Dendritic cell treated with granulocyte-macrophage colony-stimulating factor and Interleukin-4, amounts not matched to agents 40 ng/mL and 50 ng/mL, for 4 days (primary cell): Measurements from ENCODE around the gene SH2D6.
"Not testable (repeated sequence)": the region's sequence is repeated elsewhere in the genome, so short reads cannot be mapped to it uniquely, and the experiment has no call there.

ENCODE experiments used
- H3K27ac Mint-ChIP-seq: one replicate; pipeline ENCODE4 v1.8.0; 2022; ENCODE audit warnings: mild to moderate bottlenecking, mixed read lengths
- H3K27me3 Mint-ChIP-seq: one replicate; pipeline ENCODE4 v1.8.0; 2022; ENCODE audit warnings: mild to moderate bottlenecking, mixed read lengths
- H3K36me3 Mint-ChIP-seq: one replicate; pipeline ENCODE4 v1.8.0; 2022; ENCODE audit warnings: low read depth, mixed read lengths
- H3K4me1 Mint-ChIP-seq: one replicate; pipeline ENCODE4 v1.8.0; 2022; ENCODE audit warnings: low read depth, mixed read lengths
- H3K4me3 Mint-ChIP-seq: one replicate; pipeline ENCODE4 v1.8.0; 2022; ENCODE audit warnings: mild to moderate bottlenecking, moderate library complexity, mixed read lengths
- H3K9me3 Mint-ChIP-seq: one replicate; pipeline ENCODE4 v1.8.0; 2022; ENCODE audit warnings: mixed read lengths
- intact Hi-C: fragments of 100-400 bp; cut with micrococcal nuclease; formaldehyde crosslinking; loops from one replicate; pipeline ENCODE4 v1.15.0; 2022

Gene SH2D6

DNA sequence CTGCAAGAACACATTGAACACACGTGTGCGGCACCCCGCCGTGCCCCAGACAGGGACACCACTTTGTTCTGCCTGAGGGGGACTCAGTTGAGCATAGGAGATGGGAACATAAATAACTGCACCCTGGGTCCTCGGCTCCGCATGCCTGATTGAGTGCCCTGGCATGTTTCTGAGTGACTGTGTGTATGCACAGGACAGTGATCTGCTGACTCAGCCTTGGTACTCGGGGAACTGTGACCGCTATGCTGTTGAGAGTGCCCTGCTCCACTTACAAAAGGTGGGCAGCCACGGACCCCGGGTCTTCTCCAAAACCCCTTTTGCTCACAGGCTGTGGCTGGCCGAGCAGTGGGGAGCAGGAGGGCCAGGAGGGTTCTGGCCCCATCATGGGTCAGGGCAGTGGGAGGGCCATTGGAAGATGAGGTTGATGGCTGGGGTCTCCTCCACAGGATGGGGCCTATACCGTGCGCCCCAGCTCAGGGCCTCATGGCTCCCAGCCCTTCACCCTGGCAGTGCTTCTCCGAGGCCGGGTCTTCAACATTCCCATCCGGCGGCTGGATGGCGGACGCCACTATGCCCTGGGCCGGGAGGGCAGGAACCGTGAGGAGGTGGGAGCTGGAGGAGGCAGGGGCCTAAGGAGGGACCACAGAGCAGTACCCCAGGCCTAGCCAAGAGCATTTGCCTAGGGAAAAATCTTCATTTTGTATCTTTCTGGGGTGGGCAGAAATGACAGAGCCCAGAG, 16.9 kb downstream of the SH2D6 start:
- intact Hi-C loops: no loop called here
- Mint-ChIP-seq H3K27me3 (no peaks in the 10 kb centered on the region), H3K9me3 (no peaks in the 10 kb centered on the region), H3K4me1 (peaks cover 62% of the 10 kb centered on the region), H3K36me3 (no peaks in the 10 kb centered on the region), H3K4me3 (no peak overlapping the region), H3K27ac (peak overlapping the region; percentile 98)

DNA sequence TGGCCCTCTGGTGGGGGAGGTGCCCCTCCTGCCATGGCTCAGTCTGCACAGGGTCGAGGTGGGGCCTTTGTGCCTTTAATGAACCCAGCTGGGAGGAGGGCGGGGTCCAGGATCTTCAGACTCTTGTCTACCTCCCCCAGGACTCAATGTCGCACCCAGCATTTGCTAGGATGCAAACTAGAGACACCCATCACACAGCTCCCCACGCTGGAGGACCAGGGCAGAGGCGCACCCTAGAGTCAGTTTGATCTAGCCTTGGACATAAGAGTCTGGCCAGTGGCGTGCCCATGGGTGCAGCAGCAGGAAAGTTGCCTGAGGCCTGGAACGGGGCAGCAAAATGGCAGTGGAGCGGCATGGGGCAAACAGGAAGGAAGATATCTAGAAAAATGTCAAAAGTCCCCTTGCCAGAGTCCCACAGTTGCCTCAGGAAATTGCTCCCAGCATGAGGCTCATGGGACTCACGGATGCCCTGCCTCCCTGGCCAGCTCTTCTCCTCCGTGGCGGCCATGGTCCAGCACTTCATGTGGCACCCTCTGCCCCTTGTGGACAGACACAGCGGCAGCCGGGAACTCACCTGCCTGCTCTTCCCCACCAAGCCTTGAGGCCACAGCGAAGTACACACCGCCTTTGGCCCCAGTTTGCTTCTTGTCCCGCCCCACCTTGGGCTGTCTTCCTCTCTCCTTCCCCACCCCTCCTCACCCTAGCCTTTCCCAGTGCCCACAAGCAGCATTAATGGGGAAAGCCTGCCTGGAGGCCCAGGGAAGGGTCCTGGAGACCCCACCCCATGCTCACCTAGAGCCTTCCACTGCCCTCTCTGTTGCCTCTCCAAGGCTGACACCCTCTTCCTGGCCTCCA, 17.7 kb downstream of the SH2D6 start:
- H3K27me3 Mint-ChIP-seq: no peaks in the 10 kb centered on the region
- no peaks in the 10 kb centered on the region for H3K36me3 Mint-ChIP-seq
- H3K27ac Mint-ChIP-seq: peak overlapping the region; percentile 98
- H3K4me1 Mint-ChIP-seq: peaks cover 60% of the 10 kb centered on the region
- H3K4me3 Mint-ChIP-seq: no peak overlapping the region
- H3K9me3 Mint-ChIP-seq: no peaks in the 10 kb centered on the region
- intact Hi-C loops: no loop called here

DNA sequence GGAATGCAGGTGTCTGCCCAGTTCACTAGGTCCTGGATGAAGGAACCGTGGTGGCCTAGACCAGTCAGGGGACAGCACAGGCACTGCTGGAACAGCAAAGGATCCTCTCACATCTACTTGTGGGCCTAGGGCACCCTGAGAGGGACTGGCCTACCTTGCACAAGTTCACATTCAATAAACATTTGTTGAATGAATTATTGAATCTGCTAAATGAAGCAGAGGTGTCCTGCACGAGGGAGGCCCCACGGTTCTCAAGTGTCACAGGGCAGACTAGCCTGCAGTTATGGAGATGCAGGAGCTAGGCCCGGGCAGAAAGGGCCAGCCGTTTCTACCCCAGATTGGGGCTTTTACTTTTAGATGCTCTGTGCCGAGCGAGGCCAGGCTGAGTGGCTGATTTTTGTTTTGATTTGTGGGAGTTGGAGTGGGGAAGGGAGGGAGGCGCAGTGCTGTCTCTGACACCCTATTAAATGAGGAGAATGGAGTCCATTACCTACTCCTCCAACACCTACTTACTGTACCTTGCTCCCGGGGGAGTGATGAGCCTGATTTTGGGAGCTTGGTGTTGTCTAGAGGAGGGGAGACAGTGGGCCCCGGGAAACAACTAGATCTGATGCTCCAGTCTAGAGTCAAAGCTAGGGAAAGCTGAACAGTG, 18.4 kb downstream of the SH2D6 start:
- intact Hi-C loops: no loop called here
- H3K4me1 Mint-ChIP-seq: peaks cover 62% of the 10 kb centered on the region

DNA sequence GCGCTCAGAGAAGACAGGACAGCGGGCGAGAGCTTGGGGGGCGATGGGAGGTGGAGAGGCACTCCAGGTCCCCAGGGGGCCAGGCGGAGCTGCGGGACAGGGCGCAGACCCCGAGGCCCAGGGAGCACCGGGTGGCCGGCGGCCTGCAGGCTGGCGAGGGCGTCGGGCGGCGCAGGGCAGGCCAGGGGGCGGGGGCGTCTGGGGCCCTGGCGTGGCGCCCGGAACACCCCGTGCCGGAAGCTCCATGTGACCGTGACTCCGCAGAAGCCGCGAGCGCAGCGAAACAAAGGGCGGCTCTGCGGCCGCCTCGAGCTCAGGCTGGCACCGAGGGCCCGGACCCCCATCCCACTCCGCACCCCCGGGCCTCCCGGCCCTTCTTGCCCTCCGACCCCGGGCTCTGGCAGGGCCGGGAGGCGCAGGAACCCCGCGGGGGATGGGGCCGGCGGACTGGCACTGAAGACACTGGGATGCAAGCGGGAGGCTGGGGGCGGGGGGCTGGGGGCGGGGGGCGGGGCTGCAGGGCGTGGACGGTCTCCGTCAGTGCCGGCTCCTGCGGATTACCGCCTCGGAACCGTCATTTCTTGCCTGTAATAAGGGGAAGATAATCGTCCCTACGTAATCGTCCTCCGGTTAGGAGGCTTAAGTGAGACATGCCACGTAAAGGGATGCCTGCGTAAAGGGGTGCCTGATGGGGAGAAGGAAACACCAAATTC, 19.1 kb downstream of the SH2D6 start:
- peak overlapping the region; percentile 98 for H3K27ac Mint-ChIP-seq
- H3K4me3 Mint-ChIP-seq: peak overlapping the region; percentile 69
- H3K27me3 Mint-ChIP-seq: no peaks in the 10 kb centered on the region
- intact Hi-C loops: loop anchor here (1.0 to 2.0 kb wide), 2 partner anchors 9 to 101 kb away; partner anchors contain the start of gene MAT2A
- peaks cover 69% of the 10 kb centered on the region for H3K4me1 Mint-ChIP-seq
- H3K36me3 Mint-ChIP-seq: no peaks in the 10 kb centered on the region
- H3K9me3 Mint-ChIP-seq: no peaks in the 10 kb centered on the region

More for the DNA sequence above, 18.4 kb downstream of the SH2D6 start:
- H3K27ac Mint-ChIP-seq: peak overlapping the region; percentile 98
- no peaks in the 10 kb centered on the region for H3K36me3 Mint-ChIP-seq
- H3K27me3 Mint-ChIP-seq: no peaks in the 10 kb centered on the region
- no peaks in the 10 kb centered on the region for H3K9me3 Mint-ChIP-seq
- H3K4me3 Mint-ChIP-seq: peak overlapping the region; percentile 59

DNA sequence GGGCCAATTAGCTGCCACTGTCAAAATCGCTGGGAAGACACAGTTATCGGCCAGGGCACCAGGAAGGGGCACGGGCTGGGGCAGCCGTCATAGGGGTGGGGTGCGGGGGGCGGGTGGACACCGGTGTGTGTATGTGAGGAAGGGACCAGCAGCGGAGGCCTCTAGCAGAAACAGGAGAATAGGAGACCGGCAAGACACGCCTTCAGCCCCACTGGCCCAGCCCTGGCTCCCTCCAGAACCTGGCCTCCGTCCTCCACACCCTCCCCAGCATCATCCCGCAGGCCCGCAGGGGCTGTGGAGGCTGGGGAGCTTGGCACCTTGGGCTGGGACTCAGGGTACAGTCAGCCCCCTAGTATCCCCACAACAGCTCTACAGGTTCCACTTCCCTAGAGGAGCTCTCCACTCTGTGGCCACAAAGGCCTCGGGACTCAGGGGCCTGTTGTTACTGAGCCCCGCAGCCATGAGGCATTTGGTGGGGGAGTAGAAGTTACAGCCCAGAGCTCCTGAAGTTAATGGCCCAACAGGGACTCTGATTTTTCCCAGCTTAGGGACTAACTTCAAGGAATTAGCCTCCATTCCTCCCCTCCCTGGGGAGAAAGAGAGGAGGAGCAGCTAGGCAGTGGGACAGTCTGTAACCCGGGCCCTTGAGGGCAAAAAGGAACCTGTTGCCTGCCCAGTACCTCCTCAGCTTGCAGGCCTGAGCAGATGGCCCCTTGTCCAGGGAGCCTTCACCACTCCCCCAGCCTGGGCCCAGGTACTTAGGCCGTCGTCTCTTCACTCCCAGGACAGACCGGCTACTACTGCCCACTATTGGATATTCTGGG, 19.9 kb downstream of the SH2D6 start:
- Mint-ChIP-seq H3K27me3 (no peaks in the 10 kb centered on the region), H3K4me3 (peak overlapping the region; percentile 69), H3K9me3 (no peaks in the 10 kb centered on the region), H3K4me1 (peaks cover 74% of the 10 kb centered on the region), H3K27ac (peak overlapping the region; percentile 98), H3K36me3 (no peaks in the 10 kb centered on the region)
- intact Hi-C loops: loop anchor here (1.0 to 2.0 kb wide), 2 partner anchors 10 to 100 kb away; partner anchors contain the start of gene MAT2A

GRCh38 chr2:85439025-85439472, 20.5 kb downstream of the SH2D6 start:
- Mint-ChIP-seq H3K9me3 (no peaks in the 10 kb centered on the region), H3K4me3 (no peak overlapping the region), H3K36me3 (no peaks in the 10 kb centered on the region), H3K27me3 (no peaks in the 10 kb centered on the region), H3K27ac (peak overlapping the region; percentile 98), H3K4me1 (peaks cover 68% of the 10 kb centered on the region)
- intact Hi-C loops: loop anchor here (2.0 kb wide), 1 partner anchor 100 kb away; the partner anchor contains the start of gene MAT2A

DNA sequence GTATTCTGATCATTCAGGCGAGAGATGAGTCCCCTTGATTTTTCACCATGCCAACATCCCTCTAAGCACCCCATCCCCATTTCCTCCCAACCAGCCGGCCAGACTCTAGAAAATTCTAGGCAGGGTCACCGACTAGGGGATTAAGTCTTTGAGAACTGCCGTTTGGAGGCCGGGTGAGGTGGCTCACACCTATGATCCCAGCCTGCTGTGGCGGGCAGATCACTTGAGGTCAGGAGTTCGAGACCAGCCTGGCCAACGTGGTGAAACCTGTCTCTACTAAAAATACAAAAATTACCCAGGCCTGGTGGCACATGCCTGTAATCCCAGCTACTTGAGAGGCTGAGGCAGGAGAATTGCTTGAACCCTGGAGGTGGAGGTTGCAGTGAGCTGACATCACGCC, 21.1 kb downstream of the SH2D6 start:
- H3K27me3 Mint-ChIP-seq, H3K9me3 Mint-ChIP-seq, H3K36me3 Mint-ChIP-seq, H3K4me3 Mint-ChIP-seq: not testable (repeated sequence)
- peak overlapping the region; percentile 98 for H3K27ac Mint-ChIP-seq
- intact Hi-C loops: loop anchor here (2.0 kb wide), 1 partner anchor 99 kb away; the partner anchor contains the start of gene MAT2A
- peaks cover 63% of the 10 kb centered on the region for H3K4me1 Mint-ChIP-seq

- intact Hi-C loops: loop anchor here (2.0 kb wide), 1 partner anchor 99 kb away; the partner anchor contains the start of gene MAT2A
- no peak overlapping the region for H3K4me3 Mint-ChIP-seq
- H3K9me3 Mint-ChIP-seq: no peaks in the 10 kb centered on the region
- peaks cover 58% of the 10 kb centered on the region for H3K4me1 Mint-ChIP-seq
- no peaks in the 10 kb centered on the region for H3K27me3 Mint-ChIP-seq
- H3K36me3 Mint-ChIP-seq: no peaks in the 10 kb centered on the region
- peak overlapping the region; percentile 98 for H3K27ac Mint-ChIP-seq
Measured at GRCh38 chr2:85439986-85440385, 21.5 kb downstream of the SH2D6 start.

GRCh38 chr2:85440729-85441128, 22.2 kb downstream of the SH2D6 start:
- H3K27me3 Mint-ChIP-seq: no peaks in the 10 kb centered on the region
- H3K4me3 Mint-ChIP-seq: no peak overlapping the region
- H3K27ac Mint-ChIP-seq: no peak overlapping the region

GRCh38 chr2:85441864-85442263, 23.4 kb downstream of the SH2D6 start:
- Mint-ChIP-seq H3K9me3 (no peaks in the 10 kb centered on the region), H3K4me3 (no peak overlapping the region), H3K4me1 (peaks cover 44% of the 10 kb centered on the region), H3K27ac (peak overlapping the region; percentile 79), H3K36me3 (no peaks in the 10 kb centered on the region), H3K27me3 (no peaks in the 10 kb centered on the region)
- intact Hi-C loops: no loop called here

More at GRCh38 chr2:85440729-85441128, 22.2 kb downstream of the SH2D6 start:
- Mint-ChIP-seq H3K4me1 (peaks cover 51% of the 10 kb centered on the region), H3K9me3 (no peaks in the 10 kb centered on the region), H3K36me3 (no peaks in the 10 kb centered on the region)
- intact Hi-C loops: no loop called here

- Mint-ChIP-seq H3K9me3 (no peaks in the 10 kb centered on the region), H3K27ac (peak overlapping the region; percentile 31), H3K27me3 (no peaks in the 10 kb centered on the region), H3K4me1 (peaks cover 36% of the 10 kb centered on the region), H3K36me3 (no peaks in the 10 kb centered on the region), H3K4me3 (no peak overlapping the region)
- intact Hi-C loops: loop anchor here (5.0 kb wide), 1 partner anchor 78 kb away; no protein-coding TSS in a partner anchor
Measured at GRCh38 chr2:85444629-85445172, 26.2 kb downstream of the SH2D6 start.
